GM18858 (cell line): ENCODE measurements around the gene ATG16L2.
"Not testable (repeated sequence)": the region's sequence is repeated elsewhere in the genome, so short reads cannot be mapped to it uniquely, and the experiment has no call there.

ENCODE experiments used
- ATAC-seq: cut with Tn5 transposase; IDR thresholded peaks from one replicate; pipeline ENCODE4 v1.9.1; 2021; ENCODE audit not compliant: unreplicated experiment

ATG16L2 gene

GRCh38 chr11:72779495-72780128 lies 34.6 kb upstream of the ATG16L2 start:
- ATAC-seq, result no peak

GRCh38 chr11:72780296-72781062 lies 33.7 kb upstream of the ATG16L2 start:
- ATAC-seq, result no peak

- no peak for ATAC-seq
Measured at GRCh38 chr11:72781063-72781312, 33.2 kb upstream of the ATG16L2 start.

GRCh38 chr11:72781313-72782080 lies 32.7 kb upstream of the ATG16L2 start:
- no peak for ATAC-seq

- ATAC-seq, result no peak
Measured at GRCh38 chr11:72782081-72782920, 31.9 kb upstream of the ATG16L2 start.

GRCh38 chr11:72783144-72783905 lies 30.9 kb upstream of the ATG16L2 start:
- ATAC-seq, result no peak

GRCh38 chr11:72784662-72785061 lies 29.5 kb upstream of the ATG16L2 start:
- ATAC-seq, result no peak

- ATAC-seq, result no peak
Measured at GRCh38 chr11:72786305-72787215, 27.7 kb upstream of the ATG16L2 start.

GRCh38 chr11:72787216-72788104 lies 26.8 kb upstream of the ATG16L2 start:
- ATAC-seq, result no peak

- ATAC-seq, result no peak
Measured at GRCh38 chr11:72788241-72788640, 26.0 kb upstream of the ATG16L2 start.

- ATAC-seq, result no peak
Measured at GRCh38 chr11:72789493-72790131, 24.6 kb upstream of the ATG16L2 start.

GRCh38 chr11:72791228-72791627 lies 23.0 kb upstream of the ATG16L2 start:
- not testable (repeated sequence) for ATAC-seq

- no peak for ATAC-seq
Measured at GRCh38 chr11:72792437-72793021, 21.7 kb upstream of the ATG16L2 start.

- ATAC-seq, result no peak
Measured at GRCh38 chr11:72793076-72793424, 21.2 kb upstream of the ATG16L2 start.

- ATAC-seq, result peak; percentile 79
Measured at GRCh38 chr11:72793425-72794367, 20.5 kb upstream of the ATG16L2 start, which contains the start of gene STARD10. Gene STARD10, minus strand, starts transcription at chr11:72794047. Its CDS starts 12,866 bp downstream, at chr11:72781181.

- ATAC-seq, result no peak
Measured at GRCh38 chr11:72798361-72798760, 15.8 kb upstream of the ATG16L2 start.
